Measurements from ENCODE around the gene C6. TPM values are rescaled to one million over a fixed set of nuclear protein-coding genes. Genes with fewer than 3 reads are reported as not detected.

C6 gene
- total and polyA plus RNA-seq, 4 donors, result 125 to 916 (median 269) TPM

GRCh38 chr5:41191249-41191648 lies 22.1 kb downstream of the C6 start:
- TF ChIP-seq RXRA (IDR thresholded peaks at IDR 0.05), result no peak
- no peak for TF ChIP-seq RAD21 (IDR thresholded peaks at IDR 0.05)
- TF ChIP-seq REST (IDR thresholded peaks at IDR 0.05), result no peak
- TF ChIP-seq MAX (IDR thresholded peaks at IDR 0.05), result no peak
- TF ChIP-seq HNF4G (IDR thresholded peaks at IDR 0.05), result no peak
- no peaks in the 10 kb centered on the region for H3K9me3 ChIP-seq (ENCODE audit: control insufficient read depth in 4 of 4, low read length in 3 of 4)
- peaks cover 5 to 42% (median 24%) of the 10 kb centered on the region in 4 donors for H3K4me1 ChIP-seq (ENCODE audit: control insufficient read depth in 4 of 4, insufficient read depth in 4 of 4, low read length in 3 of 4)
- H3K36me3 ChIP-seq (ENCODE audit: control insufficient read depth in 4 of 4, insufficient read depth in 3 of 4, low read depth in 1 of 4, low read length in 3 of 4), result peaks cover 2 to 26% (median 13%) of the 10 kb centered on the region in 4 donors
- H3K9ac ChIP-seq (ENCODE audit: low read depth in 1 of 2, low read length in 2 of 2), result no peak overlapping the region
- H3K4me3 ChIP-seq (ENCODE audit: low read depth in 1 of 3, low read length in 3 of 3), result no peak overlapping the region
- H3K27ac ChIP-seq (ENCODE audit: low read depth in 1 of 2, low read length in 2 of 2), result no peak overlapping the region
- no peak for DNase-seq (ENCODE audit: low spot score)
- no peaks in the 10 kb centered on the region for H3K27me3 ChIP-seq (ENCODE audit: control insufficient read depth in 4 of 4, insufficient read depth in 4 of 4, low read length in 3 of 4)
- 88% methylated on average over 4 of the region's 4 CpGs for WGBS

- Histone ChIP-seq H3K27me3 (ENCODE audit: control insufficient read depth in 4 of 4, insufficient read depth in 4 of 4, low read length in 3 of 4) (no peaks in the 10 kb centered on the region), H3K9me3 (ENCODE audit: control insufficient read depth in 4 of 4, low read length in 3 of 4) (no peaks in the 10 kb centered on the region), H3K4me1 (ENCODE audit: control insufficient read depth in 4 of 4, insufficient read depth in 4 of 4, low read length in 3 of 4) (peaks cover 0 to 20% (median 2%) of the 10 kb centered on the region in 4 donors), H3K9ac (ENCODE audit: low read depth in 1 of 2, low read length in 2 of 2) (no peak overlapping the region), H3K27ac (ENCODE audit: low read depth in 1 of 2, low read length in 2 of 2) (no peak overlapping the region), H3K4me3 (ENCODE audit: low read depth in 1 of 3, low read length in 3 of 3) (no peak overlapping the region), H3K36me3 (ENCODE audit: control insufficient read depth in 4 of 4, insufficient read depth in 3 of 4, low read depth in 1 of 4, low read length in 3 of 4) (peaks cover 4 to 32% (median 13%) of the 10 kb centered on the region in 4 donors)
- no peak for DNase-seq (ENCODE audit: low spot score)
- 94% methylated on average over 1 of the region's 1 CpG for WGBS
- TF ChIP-seq NR2F2 (IDR thresholded peaks at IDR 0.05), result no peak
- no peak for TF ChIP-seq SP1 (IDR thresholded peaks at IDR 0.05)
- no peak for TF ChIP-seq RXRA (IDR thresholded peaks at IDR 0.05)
- TF ChIP-seq YY1 (IDR thresholded peaks at IDR 0.05), result no peak
- TF ChIP-seq FOXA2 (IDR thresholded peaks at IDR 0.05), result no peak
- no peak for TF ChIP-seq EGR1 (IDR thresholded peaks at IDR 0.05; ENCODE audit: low read depth in 2 of 2)
- no peak for TF ChIP-seq GABPA (IDR thresholded peaks at IDR 0.05 in 1 of 2, conservative IDR thresholded peaks at IDR 0.05 in 1 of 2)
- TF ChIP-seq FOXA1 (IDR thresholded peaks at IDR 0.05), result no peak
- TF ChIP-seq TAF1 (conservative IDR thresholded peaks at IDR 0.05), result no peak
- no peak for TF ChIP-seq ZBTB33 (IDR thresholded peaks at IDR 0.05)
- no peak for TF ChIP-seq JUND (IDR thresholded peaks at IDR 0.05)
- TF ChIP-seq RAD21 (IDR thresholded peaks at IDR 0.05), result no peak
- no peak for TF ChIP-seq CTCF (IDR thresholded peaks at IDR 0.05; ENCODE audit: low read depth, low read length, missing input control)
Measured at GRCh38 chr5:41186143-41186542, 27.2 kb downstream of the C6 start.
